Esophagus squamous epithelium (tissue), 4 donors: ENCODE results near the gene TMEFF1.

Experiments
- CTCF ChIP-seq, 6 experiments: fragments of 450-650 bp in 4 of 6; fragments of 200-600 bp in 2 of 6; sonication (generic) in 2 of 6; IDR thresholded peaks; one replicate each; pipeline ENCODE4 v1.5.1; 2016 to 2019; ENCODE audit warnings: antibody characterized with exemption in 6 of 6, mild to moderate bottlenecking in 4 of 6, moderate library complexity in 4 of 6
- POLR2A ChIP-seq, 4 donors: fragments of 450-650 bp; IDR thresholded peaks; one replicate each; pipeline ENCODE4 v1.6.1; 2017; ENCODE audit warnings: antibody characterized with exemption in 4 of 4, mild to moderate bottlenecking in 4 of 4, moderate library complexity in 3 of 4

- peak in 5 of 6 experiments; percentile 47 to 68 (median 56) for TF ChIP-seq CTCF (IDR thresholded peaks at IDR 0.05)
- TF ChIP-seq POLR2A (IDR thresholded peaks at IDR 0.05): no peak
Observed at GRCh38 chr9:100602342-100602801, 129.4 kb downstream of the TMEFF1 start.
